ENCODE data around the gene WDR76. TPM values are rescaled to one million over a fixed set of nuclear protein-coding genes. Genes with fewer than 3 reads are reported as not detected.

Gene WDR76
- total RNA-seq, 6 experiments from 2014 or later: 0.46 to 5.5 (median 1.1) TPM

GRCh38 chr15:43867096-43867495 is 40.3 kb downstream of the WDR76 start:
- ATAC-seq (no peak), DNase-seq (no peak)
- intact Hi-C loops (cut with DNase I): no loop called here
- no peak overlapping the region for H3K27ac ChIP-seq
- TF ChIP-seq CTCF (IDR thresholded peaks at IDR 0.05): no peak
- no peak for TF ChIP-seq POLR2A (IDR thresholded peaks at IDR 0.05)
- H3K4me1 ChIP-seq: no peaks in the 10 kb centered on the region
- WGBS (ENCODE audit: insufficient coverage, low coverage, low lambda C conversion rate, missing lambda C conversion rate): 98% methylated on average over 5 of the region's 5 CpGs
- no peaks in the 10 kb centered on the region for H3K27me3 ChIP-seq
- H3K9me3 ChIP-seq: no peaks in the 10 kb centered on the region
- no peak overlapping the region for H3K4me3 ChIP-seq
- H3K36me3 ChIP-seq: no peaks in the 10 kb centered on the region

- TF ChIP-seq CTCF (IDR thresholded peaks at IDR 0.05): no peak
- no peak for TF ChIP-seq POLR2A (IDR thresholded peaks at IDR 0.05)
- WGBS (ENCODE audit: insufficient coverage, low coverage, low lambda C conversion rate, missing lambda C conversion rate): 71% methylated on average over 2 of the region's 2 CpGs
- intact Hi-C loops (cut with DNase I): no loop called here
- H3K27me3 ChIP-seq: no peaks in the 10 kb centered on the region
- no peaks in the 10 kb centered on the region for H3K9me3 ChIP-seq
- no peak overlapping the region for H3K27ac ChIP-seq
- no peak overlapping the region for H3K4me3 ChIP-seq
- DNase-seq (no peak), ATAC-seq (no peak)
- no peaks in the 10 kb centered on the region for H3K4me1 ChIP-seq
- H3K36me3 ChIP-seq: no peaks in the 10 kb centered on the region
These were observed 41.6 kb downstream of the WDR76 start for GRCh38 chr15:43868406-43868805.

- Histone ChIP-seq H3K27ac (no peak overlapping the region), H3K4me1 (no peaks in the 10 kb centered on the region), H3K9me3 (no peaks in the 10 kb centered on the region), H3K36me3 (no peaks in the 10 kb centered on the region), H3K27me3 (no peaks in the 10 kb centered on the region), H3K4me3 (no peak overlapping the region)
- ATAC-seq (no peak), DNase-seq (no peak)
- TF ChIP-seq POLR2A (IDR thresholded peaks at IDR 0.05) (no peak), CTCF (IDR thresholded peaks at IDR 0.05) (no peak)
- WGBS (ENCODE audit: insufficient coverage, low coverage, low lambda C conversion rate, missing lambda C conversion rate): 75% methylated on average over 2 of the region's 2 CpGs
- intact Hi-C loops (cut with DNase I): no loop called here
These were observed 45.0 kb downstream of the WDR76 start for GRCh38 chr15:43871835-43872234.

- WGBS (ENCODE audit: insufficient coverage, low coverage, low lambda C conversion rate, missing lambda C conversion rate): 77% methylated on average over 6 of the region's 6 CpGs
- DNase-seq: no peak
- Histone ChIP-seq H3K27me3 (no peaks in the 10 kb centered on the region), H3K4me1 (no peaks in the 10 kb centered on the region), H3K36me3 (no peaks in the 10 kb centered on the region), H3K27ac (no peak overlapping the region), H3K4me3 (no peak overlapping the region), H3K9me3 (no peaks in the 10 kb centered on the region)
- TF ChIP-seq CTCF (IDR thresholded peaks at IDR 0.05) (peak; percentile 29 to 59 (median 52)), POLR2A (IDR thresholded peaks at IDR 0.05) (no peak)
- peak; percentile 61 to 78 (median 75) for ATAC-seq
- intact Hi-C loops (cut with DNase I): no loop called here
These were observed 45.7 kb downstream of the WDR76 start for GRCh38 chr15:43872416-43873020.

- no peak overlapping the region for H3K27ac ChIP-seq
- H3K9me3 ChIP-seq: no peaks in the 10 kb centered on the region
- H3K27me3 ChIP-seq: no peaks in the 10 kb centered on the region
- H3K4me1 ChIP-seq: no peaks in the 10 kb centered on the region
- WGBS (ENCODE audit: insufficient coverage, low coverage, low lambda C conversion rate, missing lambda C conversion rate): 87% methylated on average over 10 of the region's 10 CpGs
- no peak for DNase-seq
- intact Hi-C loops (cut with DNase I): no loop called here
- H3K4me3 ChIP-seq: no peak overlapping the region
- TF ChIP-seq CTCF (IDR thresholded peaks at IDR 0.05): no peak
- no peak for TF ChIP-seq POLR2A (IDR thresholded peaks at IDR 0.05)
- ATAC-seq: no peak
- H3K36me3 ChIP-seq: no peaks in the 10 kb centered on the region
These were observed 46.8 kb downstream of the WDR76 start for GRCh38 chr15:43873651-43874050.
